GM21528 (cell line): ENCODE data around the gene CCNJ.

ENCODE experiments used
- ATAC-seq: cut with Tn5 transposase; IDR thresholded peaks from one replicate; pipeline ENCODE4 v1.9.1; 2021; ENCODE audit warnings: mild to moderate bottlenecking, moderate library complexity; ENCODE audit not compliant: unreplicated experiment, low FRiP score

The CCNJ gene

DNA sequence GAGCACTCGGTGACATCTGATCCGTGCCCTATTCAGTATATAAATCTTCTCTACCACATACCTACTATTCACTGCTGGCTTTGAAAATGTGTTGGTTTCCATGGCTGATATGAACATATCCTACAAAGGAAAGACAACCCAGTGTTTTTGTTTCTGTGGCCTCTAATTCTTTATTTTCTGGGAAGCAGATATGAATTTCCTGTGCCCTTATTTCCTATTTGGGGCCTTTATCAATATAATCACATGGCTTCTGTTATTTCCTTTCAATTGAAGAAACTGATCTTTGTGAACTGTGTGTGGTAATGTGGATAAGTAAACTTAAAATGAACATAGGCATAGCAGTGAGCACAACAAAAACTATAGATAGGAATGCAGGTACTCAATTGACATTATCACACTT, 10.6 kb downstream of the CCNJ start:
- no peak for ATAC-seq

GRCh38 chr10:96056787-96057186, 13.4 kb downstream of the CCNJ start:
- ATAC-seq = no peak

DNA sequence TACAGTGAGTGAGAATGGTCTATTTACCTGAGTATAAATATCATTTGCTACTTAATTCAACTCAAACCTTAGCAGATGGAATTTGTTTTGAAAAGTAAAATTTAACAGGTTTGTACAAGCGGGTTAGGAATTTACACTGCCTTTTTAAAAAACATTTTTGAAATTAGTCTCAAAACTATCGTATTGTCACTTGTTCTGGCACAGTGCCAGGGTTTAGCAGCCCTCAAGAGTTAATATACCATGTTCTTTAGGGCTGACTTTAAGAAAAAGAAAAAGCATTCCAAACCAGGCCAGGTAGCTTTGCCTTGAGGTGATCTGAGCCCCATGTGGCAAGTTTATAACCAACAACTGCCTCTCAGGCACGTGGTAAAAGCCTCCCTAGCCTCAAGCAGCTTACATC, 17.8 kb downstream of the CCNJ start:
- ATAC-seq = no peak

GRCh38 chr10:96072674-96073073, 29.3 kb downstream of the CCNJ start:
- ATAC-seq = no peak

DNA sequence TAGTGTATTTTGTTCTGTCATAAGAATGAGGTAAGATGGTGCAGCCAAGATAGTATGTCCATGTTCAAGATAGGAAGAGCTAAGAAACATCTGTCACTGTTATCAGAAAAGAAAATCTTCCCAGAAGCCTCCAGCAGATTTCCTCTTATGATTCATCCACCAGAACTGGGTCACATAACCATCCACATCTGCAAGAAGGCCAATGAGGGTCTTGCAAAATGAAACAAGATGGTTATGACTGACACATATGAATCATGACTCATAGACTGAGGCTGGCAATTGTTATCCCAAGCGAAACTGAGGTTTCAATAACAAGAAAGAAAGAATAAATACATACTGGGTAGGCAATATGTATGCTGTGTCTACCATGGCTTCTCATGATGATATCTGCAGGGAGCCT, 30.3 kb downstream of the CCNJ start:
- no peak for ATAC-seq

DNA sequence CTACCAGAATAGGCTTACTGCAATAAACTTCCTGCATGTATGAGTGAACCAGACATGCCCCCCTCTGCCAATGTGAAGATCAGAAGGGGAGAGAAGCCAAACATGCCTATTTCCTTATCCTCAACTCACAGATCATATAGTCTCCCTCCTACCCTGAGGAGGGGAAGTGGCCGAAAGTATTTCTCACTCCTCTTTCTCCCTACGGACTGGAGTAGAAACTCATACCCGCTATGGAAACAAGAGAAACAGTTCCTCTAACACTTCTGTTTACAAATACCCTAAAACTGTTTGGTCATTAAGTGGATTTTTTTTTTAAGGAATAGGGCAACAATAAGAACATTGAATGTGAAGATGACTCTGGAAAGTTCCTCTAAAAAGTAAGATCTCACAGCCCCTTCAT, 31.4 kb downstream of the CCNJ start:
- no peak for ATAC-seq

DNA sequence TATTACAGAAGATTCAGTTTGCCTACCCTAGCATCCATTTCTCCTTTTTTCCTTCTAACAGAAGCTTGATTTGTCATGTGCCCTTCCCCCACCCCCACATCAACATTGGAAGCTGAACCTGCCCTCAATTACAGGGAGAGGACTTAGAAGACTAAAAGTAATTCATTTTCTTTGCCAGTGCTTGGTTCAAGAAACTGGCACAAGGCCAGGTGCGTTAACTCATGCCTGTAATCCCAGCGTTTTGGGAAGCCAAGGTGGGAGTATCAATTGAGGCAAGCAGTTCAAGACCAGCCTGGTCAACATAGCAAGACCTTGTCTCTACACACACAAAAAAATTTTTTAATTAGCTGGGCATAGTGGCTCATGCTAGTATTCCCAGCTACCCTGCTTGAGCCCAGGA, 32.6 kb downstream of the CCNJ start:
- no peak for ATAC-seq

GRCh38 chr10:96077156-96077555, 33.8 kb downstream of the CCNJ start:
- no peak for ATAC-seq

GRCh38 chr10:96082153-96082552, 38.8 kb downstream of the CCNJ start:
- ATAC-seq = no peak

- ATAC-seq = no peak
These were observed 39.4 kb downstream of the CCNJ start for GRCh38 chr10:96082748-96083147.

DNA sequence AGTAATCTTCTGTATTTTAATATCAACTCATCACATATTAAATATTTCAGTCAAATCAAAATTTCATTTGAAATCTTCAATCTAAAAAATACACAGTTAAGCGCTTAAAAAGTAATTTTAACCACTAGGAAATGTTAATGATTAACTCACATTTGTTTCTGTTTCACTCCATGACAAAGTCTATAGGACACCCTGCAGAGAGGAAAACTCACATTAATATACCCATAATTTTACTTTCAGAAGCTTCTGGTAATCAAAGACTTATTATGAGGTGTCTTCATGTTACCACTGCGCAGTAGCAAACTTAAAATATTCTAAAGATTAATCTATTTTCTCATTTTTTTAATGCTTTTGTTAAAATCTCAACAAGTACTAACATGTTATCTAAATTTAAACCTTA, 45.7 kb downstream of the CCNJ start:
- ATAC-seq = no peak

- peak; percentile 92 for ATAC-seq
These were observed 46.5 kb downstream of the CCNJ start for GRCh38 chr10:96089670-96090462.

DNA sequence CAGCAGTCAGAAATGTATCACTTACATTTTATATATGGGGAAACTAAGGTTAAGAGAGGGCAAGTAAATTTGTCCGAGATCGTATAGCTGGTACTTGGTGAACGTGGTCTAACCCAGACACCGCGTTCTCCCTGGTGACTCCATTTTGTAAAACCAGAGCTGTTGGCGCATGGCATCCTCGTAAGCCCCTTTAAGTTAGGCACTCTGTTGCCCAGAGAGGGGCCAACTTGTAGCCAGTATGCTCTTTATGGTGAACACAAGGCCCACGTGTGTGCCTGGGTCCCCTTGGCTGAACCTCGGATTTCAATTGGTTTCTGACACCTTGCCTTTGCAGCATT, 47.0 kb downstream of the CCNJ start:
- ATAC-seq = no peak

GRCh38 chr10:96092999-96093767, 49.8 kb downstream of the CCNJ start:
- no peak for ATAC-seq

DNA sequence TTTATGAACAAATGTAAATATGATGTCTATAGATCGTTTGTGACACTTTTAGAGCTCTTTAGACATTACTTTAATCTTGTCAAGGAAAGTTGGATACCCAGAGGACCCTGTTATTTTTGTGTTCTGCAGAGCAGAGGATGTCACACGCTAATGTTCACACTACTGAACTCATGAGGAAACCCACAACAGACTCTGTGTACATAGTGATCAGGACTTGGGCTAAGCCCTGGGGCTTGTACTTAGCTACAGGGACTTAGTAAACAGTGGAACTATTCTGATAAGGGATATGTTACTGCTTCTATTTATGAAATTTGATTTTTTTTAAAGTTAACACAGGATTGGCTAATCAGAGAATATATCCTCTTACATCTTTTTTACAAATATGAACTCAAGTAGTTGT, 50.6 kb downstream of the CCNJ start:
- ATAC-seq = no peak

- no peak for ATAC-seq
These were observed 53.6 kb downstream of the CCNJ start for GRCh38 chr10:96096958-96097357.

GRCh38 chr10:96097865-96098264, 54.5 kb downstream of the CCNJ start:
- ATAC-seq = no peak

DNA sequence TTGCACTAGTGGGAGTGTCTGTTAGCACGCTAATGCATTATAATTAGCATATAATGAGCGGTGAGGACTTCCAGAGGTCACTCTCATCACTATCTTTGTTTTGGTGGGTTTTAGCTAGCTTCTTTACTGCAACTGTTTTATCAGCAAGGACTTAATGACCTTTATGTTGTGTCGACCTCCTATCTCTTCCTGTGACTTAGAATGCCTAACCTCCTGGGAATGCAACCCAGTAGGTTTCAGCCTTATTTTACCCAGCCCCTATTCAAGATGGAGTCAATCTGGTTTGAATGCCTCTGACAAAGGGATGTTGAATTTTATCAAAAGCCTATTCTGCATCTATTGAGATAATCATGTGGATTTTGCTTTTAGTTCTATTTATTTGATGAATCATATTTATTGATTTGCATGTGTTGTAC, 64.2 kb downstream of the CCNJ start:
- ATAC-seq = no peak
